Neural crest cell (in vitro differentiated cells): ENCODE measurements around the gene SH3PXD2A. TPM values are rescaled to one million over a fixed set of nuclear protein-coding genes. Genes with fewer than 3 reads are reported as not detected.
"Not testable (repeated sequence)": the region's sequence is repeated elsewhere in the genome, so short reads cannot be mapped to it uniquely, and the experiment has no call there.

ENCODE experiments used
- DNase-seq: peaks from one replicate; pipeline ENCODE4 v3.0.0; 2021; ENCODE audit warnings: low read depth, mixed read lengths, low spot score
- H3K27ac Mint-ChIP-seq: one replicate; pipeline ENCODE4 v1.8.0; 2021; ENCODE audit warnings: mild to moderate bottlenecking, mixed read lengths; ENCODE audit not compliant: unreplicated experiment
- H3K27me3 Mint-ChIP-seq: 2 replicates; pipeline ENCODE4 v1.8.0; 2021; ENCODE audit warnings: low read depth, mild to moderate bottlenecking, mixed read lengths
- H3K36me3 Mint-ChIP-seq: 2 replicates; pipeline ENCODE4 v1.8.0; 2021; ENCODE audit warnings: low read depth, mild to moderate bottlenecking, mixed read lengths
- H3K4me1 Mint-ChIP-seq: 2 replicates; pipeline ENCODE4 v1.8.0; 2021; ENCODE audit warnings: mixed read lengths
- H3K4me3 Mint-ChIP-seq: one replicate; pipeline ENCODE4 v1.8.0; 2021; ENCODE audit warnings: mild to moderate bottlenecking, mixed read lengths
- H3K9me3 Mint-ChIP-seq: 2 replicates; pipeline ENCODE4 v1.8.0; 2021; ENCODE audit warnings: mixed read lengths
- total RNA-seq: library from RNA; stranded (reverse); gene quantifications from 2 replicates; pipeline ENCODE4 v1.2.1, GENCODE V29; 2021
- TF ChIP-seq, protein P1 (sequence below): fragments of 200-600 bp; sonication (generic); conservative IDR thresholded peaks from 2 replicates; pipeline ENCODE4 v1.5.0; 2021; ENCODE audit warnings: antibody characterized with exemption, mild to moderate bottlenecking

The SH3PXD2A gene
- total RNA-seq, 1 donor from 2014 or later: 22.8 TPM

- DNase-seq: no peak
- no peaks in the 10 kb centered on the region for H3K27me3 Mint-ChIP-seq
- H3K4me3 Mint-ChIP-seq: no peak overlapping the region
- peaks cover 2% of the 10 kb centered on the region for H3K36me3 Mint-ChIP-seq
- TF ChIP-seq, protein P1, sequence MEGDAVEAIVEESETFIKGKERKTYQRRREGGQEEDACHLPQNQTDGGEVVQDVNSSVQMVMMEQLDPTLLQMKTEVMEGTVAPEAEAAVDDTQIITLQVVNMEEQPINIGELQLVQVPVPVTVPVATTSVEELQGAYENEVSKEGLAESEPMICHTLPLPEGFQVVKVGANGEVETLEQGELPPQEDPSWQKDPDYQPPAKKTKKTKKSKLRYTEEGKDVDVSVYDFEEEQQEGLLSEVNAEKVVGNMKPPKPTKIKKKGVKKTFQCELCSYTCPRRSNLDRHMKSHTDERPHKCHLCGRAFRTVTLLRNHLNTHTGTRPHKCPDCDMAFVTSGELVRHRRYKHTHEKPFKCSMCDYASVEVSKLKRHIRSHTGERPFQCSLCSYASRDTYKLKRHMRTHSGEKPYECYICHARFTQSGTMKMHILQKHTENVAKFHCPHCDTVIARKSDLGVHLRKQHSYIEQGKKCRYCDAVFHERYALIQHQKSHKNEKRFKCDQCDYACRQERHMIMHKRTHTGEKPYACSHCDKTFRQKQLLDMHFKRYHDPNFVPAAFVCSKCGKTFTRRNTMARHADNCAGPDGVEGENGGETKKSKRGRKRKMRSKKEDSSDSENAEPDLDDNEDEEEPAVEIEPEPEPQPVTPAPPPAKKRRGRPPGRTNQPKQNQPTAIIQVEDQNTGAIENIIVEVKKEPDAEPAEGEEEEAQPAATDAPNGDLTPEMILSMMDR: no peak
- no peaks in the 10 kb centered on the region for H3K9me3 Mint-ChIP-seq
- no peak overlapping the region for H3K27ac Mint-ChIP-seq
- peaks cover 71% of the 10 kb centered on the region for H3K4me1 Mint-ChIP-seq
Observed at GRCh38 chr10:103814105-103814504, 41.3 kb downstream of the SH3PXD2A start.

- H3K4me1 Mint-ChIP-seq: peaks cover 71% of the 10 kb centered on the region
- H3K27me3 Mint-ChIP-seq, DNase-seq, H3K36me3 Mint-ChIP-seq, H3K9me3 Mint-ChIP-seq, H3K4me3 Mint-ChIP-seq, H3K27ac Mint-ChIP-seq: not testable (repeated sequence)
Observed at GRCh38 chr10:103813312-103813711, 42.1 kb downstream of the SH3PXD2A start.

- H3K4me3 Mint-ChIP-seq: peak overlapping the region; percentile 40
- no peak for DNase-seq
- H3K27ac Mint-ChIP-seq: peak overlapping the region; percentile 44
- H3K4me1 Mint-ChIP-seq: peaks cover 65% of the 10 kb centered on the region
- TF ChIP-seq, protein P1: no peak
- H3K9me3 Mint-ChIP-seq: no peaks in the 10 kb centered on the region
- peaks cover 2% of the 10 kb centered on the region for H3K36me3 Mint-ChIP-seq
- H3K27me3 Mint-ChIP-seq: no peaks in the 10 kb centered on the region
Observed at GRCh38 chr10:103812432-103812831, 42.9 kb downstream of the SH3PXD2A start.

DNA sequence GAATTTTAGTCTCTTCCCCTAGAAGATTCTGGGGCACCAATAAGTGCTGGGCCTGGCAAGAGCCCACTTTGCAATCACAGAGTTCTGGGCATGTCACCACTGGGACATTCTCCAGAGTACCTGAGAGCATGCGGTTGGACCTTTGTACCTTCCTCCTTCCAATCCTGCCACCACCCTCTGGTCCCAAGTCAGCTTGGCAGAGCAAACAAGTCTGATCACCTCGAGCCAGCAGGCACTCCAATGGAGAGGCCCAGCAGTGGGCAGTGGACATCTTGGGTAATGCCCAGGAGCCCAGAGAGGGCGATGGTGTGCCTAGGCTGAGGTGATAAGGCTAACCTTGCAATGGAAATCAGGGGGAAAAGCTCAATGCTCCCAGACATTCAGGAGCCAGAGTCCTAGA is 43.4 kb downstream of the SH3PXD2A start:
- Mint-ChIP-seq H3K4me3 (peak overlapping the region; percentile 54), H3K4me1 (peaks cover 63% of the 10 kb centered on the region), H3K27me3 (no peaks in the 10 kb centered on the region), H3K9me3 (no peaks in the 10 kb centered on the region), H3K27ac (peak overlapping the region; percentile 79), H3K36me3 (peaks cover 2% of the 10 kb centered on the region)
- no peak for DNase-seq
- TF ChIP-seq, protein P1: no peak

DNA sequence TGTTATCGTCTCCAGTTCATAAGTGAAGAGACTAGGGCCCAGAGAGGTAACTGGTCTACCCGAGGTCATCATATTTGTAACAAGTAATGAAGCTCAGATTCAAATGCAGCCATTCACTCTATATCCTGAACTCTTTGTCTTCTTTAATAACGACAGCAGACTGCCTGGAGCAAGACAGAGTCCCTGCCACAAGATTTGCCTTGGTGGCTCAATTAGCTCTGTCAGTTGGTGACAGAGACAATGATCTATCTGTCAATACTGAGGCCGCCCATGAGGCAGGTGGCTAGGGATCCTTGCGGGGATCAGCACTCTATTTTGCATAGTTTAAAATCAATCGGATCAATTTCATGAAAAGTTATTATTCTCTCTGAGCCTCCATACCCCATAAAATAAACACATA is 43.9 kb downstream of the SH3PXD2A start:
- H3K27me3 Mint-ChIP-seq: no peaks in the 10 kb centered on the region
- peaks cover 68% of the 10 kb centered on the region for H3K4me1 Mint-ChIP-seq
- TF ChIP-seq, protein P1: no peak
- H3K27ac Mint-ChIP-seq: peak overlapping the region; percentile 95
- H3K9me3 Mint-ChIP-seq: no peaks in the 10 kb centered on the region
- peak overlapping the region; percentile 54 for H3K4me3 Mint-ChIP-seq
- H3K36me3 Mint-ChIP-seq: peaks cover 2% of the 10 kb centered on the region
- DNase-seq: no peak

- no peaks in the 10 kb centered on the region for H3K27me3 Mint-ChIP-seq
- no peak for DNase-seq
- no peak overlapping the region for H3K4me3 Mint-ChIP-seq
- no peak overlapping the region for H3K27ac Mint-ChIP-seq
- TF ChIP-seq, protein P1: no peak
- H3K36me3 Mint-ChIP-seq: peaks cover 2% of the 10 kb centered on the region
- H3K4me1 Mint-ChIP-seq: peaks cover 78% of the 10 kb centered on the region
- no peaks in the 10 kb centered on the region for H3K9me3 Mint-ChIP-seq
Observed at GRCh38 chr10:103808780-103809179, 46.6 kb downstream of the SH3PXD2A start.
